Measurements from ENCODE around the gene EPHA1. TPM values are rescaled to one million over a fixed set of nuclear protein-coding genes. Genes with fewer than 3 reads are reported as not detected.
A peak's percentile ranks its signal among the peaks of the same experiment; 100 is the strongest.
"Not testable (repeated sequence)": the region's sequence is repeated elsewhere in the genome, so short reads cannot be mapped to it uniquely, and the experiment has no call there.

The EPHA1 gene
- total RNA-seq, 2 donors from 2014 or later: 0.21 TPM; not detected in 1

DNA sequence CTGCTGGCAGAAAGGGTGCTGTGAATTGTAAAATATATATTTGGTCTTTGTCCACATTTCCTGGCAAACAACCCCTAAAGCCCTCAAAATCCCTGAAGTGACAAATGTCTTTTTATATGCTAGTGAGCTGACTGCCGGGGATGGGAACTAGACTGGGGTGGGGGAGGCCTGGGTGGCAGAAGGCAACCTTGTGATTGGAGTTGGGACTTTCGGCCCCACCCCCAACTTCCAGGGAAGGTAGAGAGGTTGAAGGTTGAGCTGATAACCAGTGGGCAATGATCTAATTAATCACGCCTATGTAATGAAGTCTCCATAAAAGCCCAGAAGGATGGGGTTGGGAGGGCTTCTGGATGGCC is 2.7 kb downstream of the EPHA1 start:
- ATAC-seq (no peak), DNase-seq (ENCODE audit: low spot score) (no peak)
- no peaks in the 10 kb centered on the region for H3K9me3 Mint-ChIP-seq
- H3K27ac Mint-ChIP-seq: no peak overlapping the region
- H3K4me1 Mint-ChIP-seq (ENCODE audit: low read depth in 2 of 2): peaks cover 18 to 23% of the 10 kb centered on the region in 2 donors
- peaks cover 34 to 36% of the 10 kb centered on the region in 2 donors for H3K27me3 Mint-ChIP-seq
- H3K4me3 Mint-ChIP-seq: no peak overlapping the region
- H3K36me3 Mint-ChIP-seq: no peaks in the 10 kb centered on the region

DNA sequence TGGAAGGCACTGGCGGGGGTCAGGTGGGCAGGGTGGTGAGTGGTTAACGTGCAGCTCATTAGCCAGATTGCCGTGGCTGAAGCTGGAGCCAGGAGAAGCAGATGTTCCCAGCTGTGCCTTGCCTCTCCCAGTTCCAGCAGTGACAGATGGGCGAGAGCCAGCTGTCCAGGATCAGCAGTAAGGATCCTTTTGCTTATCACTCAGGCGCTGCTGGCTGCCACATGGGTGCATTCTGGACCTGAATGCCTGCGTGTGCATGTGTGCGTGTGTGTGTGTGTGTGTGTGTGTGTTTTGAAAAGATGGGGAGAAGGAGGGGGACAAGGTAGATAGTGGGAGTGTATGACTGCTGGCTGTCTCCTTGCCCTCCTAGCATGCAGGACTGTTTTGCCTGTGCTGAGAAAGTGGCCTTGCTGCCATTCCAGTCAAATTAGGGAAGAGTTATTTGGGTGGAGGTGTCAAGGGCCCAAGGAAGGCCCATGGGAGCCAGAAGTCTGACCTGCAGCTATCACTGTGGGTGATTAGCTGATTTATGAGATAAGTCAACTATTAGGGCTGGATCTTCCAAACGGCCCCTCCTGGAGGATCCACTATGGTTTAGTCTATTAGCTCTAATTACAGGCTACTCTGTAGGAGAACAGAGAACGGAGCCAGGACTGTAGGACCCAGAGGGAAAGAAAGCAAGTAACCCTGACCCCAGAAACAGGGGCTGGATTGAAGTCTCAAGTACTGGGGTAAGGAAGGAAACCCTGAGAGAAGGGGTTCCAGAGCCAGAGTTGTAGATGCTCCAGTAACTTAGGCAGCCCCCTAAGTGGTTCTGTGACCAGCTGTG is 3.3 kb downstream of the EPHA1 start:
- Mint-ChIP-seq H3K27me3 (peaks cover 30 to 31% of the 10 kb centered on the region in 2 donors), H3K4me3 (no peak overlapping the region), H3K36me3 (no peaks in the 10 kb centered on the region), H3K27ac (no peak overlapping the region), H3K9me3 (no peaks in the 10 kb centered on the region), H3K4me1 (ENCODE audit: low read depth in 2 of 2) (peaks cover 18 to 21% of the 10 kb centered on the region in 2 donors)
- DNase-seq (ENCODE audit: low spot score) (no peak), ATAC-seq (no peak)

DNA sequence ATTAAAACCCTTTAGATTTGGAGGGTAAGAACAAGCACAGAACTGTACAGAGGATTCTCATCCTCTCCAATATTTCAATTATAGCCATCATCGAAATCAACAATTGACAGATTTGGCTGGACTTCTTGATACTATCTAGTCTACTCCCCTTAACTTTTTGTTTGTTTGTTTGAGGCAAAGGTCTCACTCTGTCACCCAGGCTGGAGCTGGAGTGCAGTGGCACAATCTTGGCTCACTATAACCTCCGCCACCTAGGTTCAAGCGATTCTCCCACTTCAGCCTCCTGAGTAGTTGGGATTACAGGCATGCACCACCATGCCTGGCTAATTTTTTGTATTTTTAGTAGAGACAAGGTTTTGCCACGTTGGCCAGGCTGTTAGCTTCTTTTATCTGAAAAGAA is 6.4 kb downstream of the EPHA1 start:
- not testable (repeated sequence) for ATAC-seq; H3K36me3 Mint-ChIP-seq; H3K27me3 Mint-ChIP-seq; H3K9me3 Mint-ChIP-seq; H3K4me1 Mint-ChIP-seq (ENCODE audit: low read depth in 2 of 2); H3K27ac Mint-ChIP-seq; H3K4me3 Mint-ChIP-seq; DNase-seq (ENCODE audit: low spot score)

DNA sequence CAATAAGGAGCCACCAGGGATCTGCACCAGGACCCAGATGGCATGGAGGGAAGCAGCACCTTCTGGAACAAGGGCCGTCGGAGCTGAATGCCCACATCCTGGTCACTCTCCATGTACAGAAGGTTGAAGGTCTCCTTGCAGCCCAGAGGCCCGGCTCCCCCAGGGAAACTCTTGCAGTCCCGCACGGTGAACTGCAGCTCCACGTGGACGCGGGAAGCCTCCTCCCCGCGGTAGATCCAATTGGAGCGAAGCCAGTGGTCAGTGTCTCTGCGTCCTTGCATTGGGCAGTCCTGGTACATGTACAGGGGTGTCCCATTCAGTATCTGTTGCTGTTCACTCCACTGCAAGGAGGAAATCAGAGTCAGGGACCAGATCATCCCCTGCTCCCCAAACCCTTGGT is 7.4 kb downstream of the EPHA1 start:
- DNase-seq (ENCODE audit: low spot score): no peak
- Mint-ChIP-seq H3K4me1 (ENCODE audit: low read depth in 2 of 2) (peaks cover 0 to 2% of the 10 kb centered on the region in 2 donors), H3K27me3 (peaks cover 4 to 5% of the 10 kb centered on the region in 2 donors), H3K4me3 (no peak overlapping the region), H3K9me3 (no peaks in the 10 kb centered on the region), H3K36me3 (no peaks in the 10 kb centered on the region), H3K27ac (no peak overlapping the region)
- ATAC-seq: no peak

DNA sequence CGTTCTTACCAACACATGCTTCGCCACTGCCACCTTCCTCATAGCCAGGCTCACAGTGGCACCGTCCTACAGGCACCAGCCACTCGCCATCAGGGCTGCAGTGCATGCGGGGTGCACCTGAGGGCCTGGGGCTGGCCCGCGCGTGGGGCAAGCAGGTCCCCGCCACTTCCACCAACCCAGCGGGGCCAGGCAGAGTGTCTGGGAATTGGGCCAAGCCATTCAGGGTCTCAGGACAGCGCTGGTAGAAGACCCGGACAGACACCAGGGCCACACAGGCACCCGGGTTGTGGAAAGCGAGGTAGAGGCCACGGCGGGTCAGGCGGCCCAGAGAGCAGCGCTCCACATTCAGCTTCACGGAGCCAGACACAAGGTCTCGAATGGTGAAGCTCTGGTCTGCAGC is 9.0 kb downstream of the EPHA1 start:
- H3K4me1 Mint-ChIP-seq (ENCODE audit: low read depth in 2 of 2): peaks cover 8 to 10% of the 10 kb centered on the region in 2 donors
- DNase-seq (ENCODE audit: low spot score) (no peak), ATAC-seq (no peak)
- H3K36me3 Mint-ChIP-seq: no peaks in the 10 kb centered on the region
- no peaks in the 10 kb centered on the region for H3K27me3 Mint-ChIP-seq
- no peak overlapping the region for H3K27ac Mint-ChIP-seq
- no peak overlapping the region for H3K4me3 Mint-ChIP-seq
- H3K9me3 Mint-ChIP-seq: no peaks in the 10 kb centered on the region

DNA sequence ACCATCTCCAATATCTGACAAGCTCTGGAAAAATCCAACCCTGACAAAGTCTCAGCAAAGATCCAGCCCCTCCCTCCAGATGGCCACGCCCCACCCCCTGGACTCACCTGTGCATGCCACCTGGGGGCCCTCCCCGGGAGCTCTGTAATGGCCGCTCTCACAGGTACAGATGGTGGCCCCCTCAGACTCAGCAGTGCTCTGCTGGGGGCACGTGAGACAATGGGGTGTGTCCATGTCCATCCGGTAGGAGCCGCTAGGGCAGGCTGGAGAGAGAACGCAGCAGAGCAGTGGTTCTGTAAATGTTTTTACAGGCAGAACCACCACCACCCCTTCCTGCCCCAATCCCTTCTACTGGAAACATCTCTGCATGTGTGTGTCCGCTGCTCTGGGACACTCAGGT is 9.5 kb downstream of the EPHA1 start:
- DNase-seq (ENCODE audit: low spot score) (no peak), ATAC-seq (no peak)
- H3K36me3 Mint-ChIP-seq: no peaks in the 10 kb centered on the region
- no peak overlapping the region for H3K4me3 Mint-ChIP-seq
- H3K27ac Mint-ChIP-seq: no peak overlapping the region
- no peaks in the 10 kb centered on the region for H3K9me3 Mint-ChIP-seq
- peaks cover 8 to 12% of the 10 kb centered on the region in 2 donors for H3K4me1 Mint-ChIP-seq (ENCODE audit: low read depth in 2 of 2)
- H3K27me3 Mint-ChIP-seq: no peaks in the 10 kb centered on the region

DNA sequence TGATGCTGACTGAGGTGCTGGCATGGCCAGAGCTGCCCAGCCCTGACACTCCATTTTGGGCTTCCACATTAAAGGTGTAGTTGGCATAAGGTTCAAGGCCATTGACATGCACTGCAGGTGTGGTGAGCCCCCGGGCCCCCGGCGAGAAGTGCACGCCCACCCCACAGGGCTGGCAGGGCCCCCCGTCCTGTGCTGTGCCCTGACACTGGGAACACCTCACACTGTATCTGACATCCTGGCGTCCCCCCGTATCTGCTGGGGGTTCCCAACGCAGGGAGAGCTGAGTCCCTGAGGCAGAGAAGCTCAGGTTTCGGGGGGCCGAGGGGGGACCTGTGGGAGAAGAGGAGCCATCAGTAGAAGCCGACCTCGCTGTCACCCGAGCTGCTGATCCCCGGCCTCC is 10.0 kb downstream of the EPHA1 start:
- Mint-ChIP-seq H3K27me3 (no peaks in the 10 kb centered on the region), H3K4me3 (no peak overlapping the region), H3K36me3 (no peaks in the 10 kb centered on the region), H3K4me1 (ENCODE audit: low read depth in 2 of 2) (peaks cover 8 to 17% of the 10 kb centered on the region in 2 donors), H3K27ac (no peak overlapping the region), H3K9me3 (no peaks in the 10 kb centered on the region)
- no peak for DNase-seq (ENCODE audit: low spot score)
- ATAC-seq: no peak

DNA sequence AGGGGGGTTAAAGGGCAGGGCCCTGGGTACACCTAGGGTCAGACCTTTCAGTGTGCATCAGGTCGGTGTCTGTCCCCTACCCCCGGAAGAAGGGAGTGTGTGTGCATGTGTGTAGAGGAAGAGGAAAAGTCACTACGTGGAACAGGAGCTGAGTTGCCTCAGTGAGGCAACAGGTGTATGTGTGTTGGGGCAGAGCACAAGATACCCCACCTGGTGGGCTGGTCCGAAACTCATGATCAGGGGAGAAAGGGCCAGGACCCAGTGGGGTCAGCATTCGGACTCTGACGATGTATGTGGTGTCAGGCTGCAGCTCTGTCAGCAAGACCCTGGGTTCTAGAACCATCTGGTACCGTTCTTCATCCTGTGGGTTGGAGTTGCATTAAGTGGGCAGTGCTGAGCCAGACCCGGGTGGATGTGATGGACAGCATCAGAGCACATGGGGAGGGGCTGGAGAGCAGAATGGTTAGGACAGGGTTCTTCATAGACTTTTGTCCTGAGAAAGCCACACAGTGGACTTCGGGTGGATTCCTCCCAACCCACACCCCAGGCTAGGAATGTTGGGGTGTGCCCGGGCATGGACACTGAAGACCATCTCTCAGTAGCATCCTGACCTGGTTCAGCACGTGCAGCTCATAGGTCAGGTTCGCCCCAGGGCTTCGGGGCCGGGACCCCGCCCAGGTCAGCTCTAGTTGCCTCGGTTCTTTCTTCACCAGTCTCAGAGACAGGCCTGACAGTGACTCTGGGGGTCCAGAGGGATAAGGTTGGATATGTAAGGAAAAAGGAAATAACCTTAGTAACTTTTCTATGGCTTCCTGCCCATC is 10.7 kb downstream of the EPHA1 start:
- Mint-ChIP-seq H3K36me3 (no peaks in the 10 kb centered on the region), H3K27ac (no peak overlapping the region), H3K27me3 (no peaks in the 10 kb centered on the region), H3K9me3 (no peaks in the 10 kb centered on the region), H3K4me3 (no peak overlapping the region), H3K4me1 (ENCODE audit: low read depth in 2 of 2) (peaks cover 8 to 18% of the 10 kb centered on the region in 2 donors)
- DNase-seq (ENCODE audit: low spot score) (no peak), ATAC-seq (no peak)

DNA sequence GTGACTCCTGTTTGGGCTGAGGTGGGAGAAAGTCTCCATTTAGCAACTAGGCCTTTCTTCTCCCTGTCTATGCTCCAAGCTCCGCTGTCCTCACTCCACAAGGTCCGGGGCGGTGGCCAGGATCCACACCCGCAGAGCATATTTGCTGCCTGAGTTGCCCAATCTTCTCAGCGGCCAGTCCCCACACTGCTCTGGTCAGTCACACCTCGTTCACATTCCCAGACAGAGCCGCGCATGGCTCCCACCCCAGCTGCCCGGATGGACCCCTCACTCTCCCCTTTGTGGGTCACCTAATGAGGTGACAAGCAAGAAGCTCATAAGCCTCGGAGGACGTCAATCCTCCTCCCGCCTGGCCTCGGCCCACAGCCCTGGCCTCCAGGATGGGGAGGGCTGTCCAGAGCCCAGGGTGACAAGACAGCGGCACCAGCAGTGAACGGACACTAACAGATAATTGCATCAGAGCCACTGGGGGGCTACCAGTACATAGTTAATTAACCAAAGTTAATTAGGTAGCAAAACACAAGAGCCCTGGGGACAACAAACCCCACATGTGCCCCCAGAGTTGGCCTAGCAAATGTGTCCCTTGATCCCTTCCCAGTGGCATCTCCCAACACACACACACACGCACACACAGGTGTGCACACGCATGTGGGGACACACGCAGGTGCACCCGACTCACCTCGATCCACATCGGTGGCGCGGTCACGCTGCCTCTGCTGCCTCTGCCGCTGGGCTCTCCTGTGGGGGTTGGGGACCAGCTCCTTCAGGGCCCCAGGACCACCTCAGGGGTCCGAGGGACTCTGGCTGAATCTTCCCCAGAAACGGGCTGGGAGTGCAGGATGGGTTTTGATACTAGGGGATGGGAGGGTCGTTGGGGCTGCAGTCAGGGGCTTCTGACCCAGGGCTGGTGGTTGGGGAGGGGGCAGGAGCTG is 11.8 kb downstream of the EPHA1 start:
- no peak for ATAC-seq
- H3K27ac Mint-ChIP-seq: no peak overlapping the region
- no peaks in the 10 kb centered on the region for H3K9me3 Mint-ChIP-seq
- peaks cover 8 to 18% of the 10 kb centered on the region in 2 donors for H3K4me1 Mint-ChIP-seq (ENCODE audit: low read depth in 2 of 2)
- no peaks in the 10 kb centered on the region for H3K27me3 Mint-ChIP-seq
- H3K36me3 Mint-ChIP-seq: no peaks in the 10 kb centered on the region
- no peak overlapping the region for H3K4me3 Mint-ChIP-seq
- DNase-seq (ENCODE audit: low spot score): no peak

DNA sequence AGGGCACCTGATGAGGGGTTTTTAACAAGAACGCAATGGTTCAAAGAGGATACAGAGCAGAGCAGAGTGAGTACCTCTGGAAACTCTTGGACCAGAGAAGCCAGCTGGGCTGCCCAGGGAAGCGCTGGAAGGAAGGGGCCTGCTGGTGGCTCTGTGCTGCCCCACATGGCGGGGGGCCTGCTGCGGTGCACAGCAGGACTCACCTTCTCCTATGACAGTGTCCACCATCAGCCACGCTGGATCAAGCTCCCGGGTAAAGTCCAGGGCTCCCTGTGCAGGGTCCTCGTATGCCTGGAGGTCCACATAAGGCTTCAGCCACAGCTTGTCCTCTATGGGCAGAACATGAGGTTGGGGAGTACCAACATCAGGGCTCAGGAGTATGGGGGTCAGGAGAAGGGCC is 12.5 kb downstream of the EPHA1 start:
- Mint-ChIP-seq H3K4me3 (no peak overlapping the region), H3K27ac (no peak overlapping the region), H3K36me3 (no peaks in the 10 kb centered on the region), H3K27me3 (no peaks in the 10 kb centered on the region), H3K9me3 (no peaks in the 10 kb centered on the region), H3K4me1 (ENCODE audit: low read depth in 2 of 2) (peaks cover 8 to 18% of the 10 kb centered on the region in 2 donors)
- no peak for DNase-seq (ENCODE audit: low spot score)
- no peak for ATAC-seq

DNA sequence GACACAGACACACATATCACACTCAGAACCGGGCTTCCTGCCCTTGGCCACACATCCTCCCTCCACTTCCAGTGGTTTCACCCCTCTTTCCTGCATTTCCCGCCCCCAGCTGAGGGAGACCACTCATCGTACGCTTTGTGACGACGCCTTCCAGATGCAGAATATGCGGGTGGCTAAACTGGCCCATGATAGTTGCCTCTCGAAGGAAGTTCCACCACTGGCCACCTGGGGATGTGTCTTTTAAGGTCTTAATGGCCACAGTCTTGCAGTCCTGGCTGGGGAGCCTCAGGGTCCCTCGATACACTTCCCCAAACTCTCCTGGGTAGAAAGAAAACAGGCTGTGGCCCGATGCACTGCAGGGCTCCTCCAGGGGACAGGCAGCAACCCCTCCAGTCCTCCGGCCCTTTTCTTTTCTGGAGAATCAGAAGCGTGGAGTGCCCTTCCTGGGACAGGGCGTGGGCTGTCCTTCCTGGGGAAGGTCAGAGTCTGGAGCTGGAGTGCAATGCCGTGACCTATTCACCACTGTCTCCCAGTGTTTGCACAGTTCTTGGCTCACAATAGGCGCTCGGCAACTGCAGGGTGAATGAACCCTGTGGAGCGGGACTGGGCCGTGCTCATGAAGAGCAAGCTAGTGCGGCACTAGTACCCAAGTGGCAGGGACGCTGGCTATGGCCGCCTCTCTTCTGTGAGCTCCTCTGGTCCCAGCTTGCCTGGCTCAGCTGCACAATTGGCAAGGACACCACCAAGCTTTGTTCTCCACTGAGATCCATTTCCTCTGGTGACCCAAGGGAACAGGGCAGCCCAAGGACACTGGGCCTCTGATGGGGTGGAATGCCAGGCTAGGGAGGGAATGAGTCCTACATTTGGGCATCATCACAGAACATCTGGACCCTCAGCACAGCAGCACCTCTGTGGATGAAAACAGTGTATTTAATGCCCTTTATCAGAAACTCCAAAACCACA is 13.2 kb downstream of the EPHA1 start:
- no peaks in the 10 kb centered on the region for H3K36me3 Mint-ChIP-seq
- no peaks in the 10 kb centered on the region for H3K9me3 Mint-ChIP-seq
- ATAC-seq (no peak), DNase-seq (ENCODE audit: low spot score) (peak; percentile 13)
- peaks cover 8 to 18% of the 10 kb centered on the region in 2 donors for H3K4me1 Mint-ChIP-seq (ENCODE audit: low read depth in 2 of 2)
- H3K27ac Mint-ChIP-seq: peak overlapping the region in 1 of 2 donors; percentile 18
- H3K4me3 Mint-ChIP-seq: no peak overlapping the region
- no peaks in the 10 kb centered on the region for H3K27me3 Mint-ChIP-seq

DNA sequence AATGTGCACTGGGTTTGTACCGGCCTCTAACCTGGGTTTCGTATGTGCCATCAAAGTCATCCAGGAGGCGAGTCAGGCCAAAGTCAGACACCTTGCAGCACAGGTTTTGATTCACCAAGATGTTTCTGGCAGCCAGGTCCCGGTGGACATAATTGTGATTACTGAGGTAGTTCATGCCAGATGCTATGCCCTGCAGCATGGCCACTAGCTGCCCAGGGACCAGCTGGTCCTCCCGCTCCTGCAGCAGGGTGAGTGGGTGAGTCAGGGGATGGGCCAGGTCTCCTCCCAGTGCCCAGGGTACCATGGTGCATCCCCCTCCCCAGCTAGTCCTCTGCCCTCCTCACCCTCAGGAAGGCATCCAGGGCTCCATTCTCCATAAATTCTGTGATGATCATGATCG is 13.9 kb downstream of the EPHA1 start:
- no peak overlapping the region for H3K4me3 Mint-ChIP-seq
- H3K4me1 Mint-ChIP-seq (ENCODE audit: low read depth in 2 of 2): peaks cover 14 to 22% of the 10 kb centered on the region in 2 donors
- H3K27me3 Mint-ChIP-seq: no peaks in the 10 kb centered on the region
- ATAC-seq (no peak), DNase-seq (ENCODE audit: low spot score) (no peak)
- no peaks in the 10 kb centered on the region for H3K36me3 Mint-ChIP-seq
- H3K27ac Mint-ChIP-seq: peak overlapping the region in 1 of 2 donors; percentile 18
- H3K9me3 Mint-ChIP-seq: no peaks in the 10 kb centered on the region

DNA sequence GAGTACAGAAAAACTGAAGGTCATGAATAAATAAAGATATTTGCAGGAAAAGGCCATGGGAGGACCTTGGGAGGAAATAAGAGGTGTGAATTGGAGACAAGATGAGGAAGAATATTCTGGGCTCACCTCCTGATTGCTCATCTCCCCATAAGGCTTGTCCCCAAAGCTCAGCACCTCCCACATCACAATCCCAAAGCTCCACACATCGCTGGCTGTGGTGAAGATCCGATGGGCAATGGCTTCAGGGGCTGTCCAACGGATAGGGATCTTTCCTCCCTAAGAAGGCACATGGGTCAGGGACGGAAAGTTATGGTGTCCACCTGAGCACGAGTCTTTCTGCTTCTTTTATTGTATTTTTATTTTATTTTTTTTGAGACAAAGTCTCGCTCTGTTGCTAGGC is 14.6 kb downstream of the EPHA1 start:
- no peak overlapping the region for H3K27ac Mint-ChIP-seq
- no peak overlapping the region for H3K4me3 Mint-ChIP-seq
- DNase-seq (ENCODE audit: low spot score) (no peak), ATAC-seq (no peak)
- H3K27me3 Mint-ChIP-seq: no peaks in the 10 kb centered on the region
- no peaks in the 10 kb centered on the region for H3K36me3 Mint-ChIP-seq
- H3K4me1 Mint-ChIP-seq (ENCODE audit: low read depth in 2 of 2): peaks cover 14 to 27% of the 10 kb centered on the region in 2 donors
- H3K9me3 Mint-ChIP-seq: no peaks in the 10 kb centered on the region
